CD4-positive, alpha-beta T cell treated with Interleukin-15 for 1 hour (primary cell): ENCODE data around the gene KCNIP4.
"Not testable (repeated sequence)": the region's sequence is repeated elsewhere in the genome, so short reads cannot be mapped to it uniquely, and the experiment has no call there.

Experiments used
- DNase-seq: peaks from one replicate; pipeline ENCODE4 v3.0.0-alpha.2; 2020

KCNIP4 gene

GRCh38 chr4:21948347-21949072, at the start of gene KCNIP4:
KCNIP4 (minus strand) TSS chr4:21948772.
- DNase-seq = no peak

GRCh38 chr4:21996618-21997017, 48.0 kb upstream of the KCNIP4 start:
- not testable (repeated sequence) for DNase-seq

GRCh38 chr4:21992330-21992729, 43.8 kb upstream of the KCNIP4 start:
- no peak for DNase-seq

GRCh38 chr4:21991562-21991961, 43.0 kb upstream of the KCNIP4 start:
- DNase-seq = no peak

- no peak for DNase-seq
Observed at GRCh38 chr4:21991050-21991449, 42.5 kb upstream of the KCNIP4 start.

- DNase-seq = no peak
Observed at GRCh38 chr4:21989351-21989750, 40.8 kb upstream of the KCNIP4 start.

GRCh38 chr4:21986307-21986706, 37.7 kb upstream of the KCNIP4 start:
- no peak for DNase-seq

GRCh38 chr4:21982087-21982486, 33.5 kb upstream of the KCNIP4 start:
- DNase-seq = no peak

GRCh38 chr4:21979196-21979595, 30.6 kb upstream of the KCNIP4 start:
- no peak for DNase-seq

- DNase-seq = no peak
Observed at GRCh38 chr4:21976166-21976565, 27.6 kb upstream of the KCNIP4 start.

GRCh38 chr4:21973850-21974249, 25.3 kb upstream of the KCNIP4 start:
- DNase-seq = no peak

- DNase-seq = no peak
Observed at GRCh38 chr4:21964762-21965319, 16.3 kb upstream of the KCNIP4 start.

- DNase-seq = no peak
Observed at GRCh38 chr4:21962691-21963090, 14.1 kb upstream of the KCNIP4 start.

- no peak for DNase-seq
Observed at GRCh38 chr4:21960793-21961192, 12.2 kb upstream of the KCNIP4 start.

- no peak for DNase-seq
Observed at GRCh38 chr4:21954916-21955315, 6.3 kb upstream of the KCNIP4 start.

GRCh38 chr4:21953653-21954052, 5.1 kb upstream of the KCNIP4 start:
- DNase-seq = no peak

- DNase-seq = no peak
Observed at GRCh38 chr4:21952549-21952948, 4.0 kb upstream of the KCNIP4 start.

- no peak for DNase-seq
Observed at GRCh38 chr4:21949073-21949457, 493 bp upstream of the KCNIP4 start.

- no peak for DNase-seq
Observed at GRCh38 chr4:21947791-21948346, 703 bp downstream of the KCNIP4 start.

- DNase-seq = no peak
Observed at GRCh38 chr4:21946858-21947257, 1.7 kb downstream of the KCNIP4 start.

- DNase-seq = no peak
Observed at GRCh38 chr4:21921526-21922180, 26.9 kb downstream of the KCNIP4 start.

GRCh38 chr4:21915761-21916160, 32.8 kb downstream of the KCNIP4 start:
- DNase-seq = no peak

- DNase-seq = no peak
Observed at GRCh38 chr4:21901831-21902230, 46.7 kb downstream of the KCNIP4 start.

- no peak for DNase-seq
Observed at GRCh38 chr4:21901281-21901680, 47.3 kb downstream of the KCNIP4 start.
